Activated T-cell treated with anti-CD3 and anti-CD28 coated beads, Interleukin-2, amount 50 U/mL, for 24 hours (primary cell): ENCODE results near the gene GRM4.

Source experiments
- DNase-seq: peaks from one replicate; pipeline ENCODE4 v3.0.0-alpha.2; 2020
- H3K27ac Mint-ChIP-seq: 2 replicates; pipeline ENCODE4 v1.8.0; 2020; ENCODE audit warnings: mild to moderate bottlenecking, mixed read lengths
- H3K27me3 Mint-ChIP-seq: 2 replicates; pipeline ENCODE4 v1.8.0; 2020; ENCODE audit warnings: mixed read lengths
- H3K36me3 Mint-ChIP-seq: 2 replicates; pipeline ENCODE4 v1.8.0; 2020; ENCODE audit warnings: low read depth, mixed read lengths
- H3K4me1 Mint-ChIP-seq: 2 replicates; pipeline ENCODE4 v1.8.0; 2020; ENCODE audit warnings: low read depth, mixed read lengths
- H3K4me3 Mint-ChIP-seq: 2 replicates; pipeline ENCODE4 v1.8.0; 2020; ENCODE audit warnings: mild to moderate bottlenecking, moderate library complexity, mixed read lengths
- H3K9me3 Mint-ChIP-seq: 2 replicates; pipeline ENCODE4 v1.8.0; 2020; ENCODE audit warnings: mixed read lengths

The GRM4 gene

DNA sequence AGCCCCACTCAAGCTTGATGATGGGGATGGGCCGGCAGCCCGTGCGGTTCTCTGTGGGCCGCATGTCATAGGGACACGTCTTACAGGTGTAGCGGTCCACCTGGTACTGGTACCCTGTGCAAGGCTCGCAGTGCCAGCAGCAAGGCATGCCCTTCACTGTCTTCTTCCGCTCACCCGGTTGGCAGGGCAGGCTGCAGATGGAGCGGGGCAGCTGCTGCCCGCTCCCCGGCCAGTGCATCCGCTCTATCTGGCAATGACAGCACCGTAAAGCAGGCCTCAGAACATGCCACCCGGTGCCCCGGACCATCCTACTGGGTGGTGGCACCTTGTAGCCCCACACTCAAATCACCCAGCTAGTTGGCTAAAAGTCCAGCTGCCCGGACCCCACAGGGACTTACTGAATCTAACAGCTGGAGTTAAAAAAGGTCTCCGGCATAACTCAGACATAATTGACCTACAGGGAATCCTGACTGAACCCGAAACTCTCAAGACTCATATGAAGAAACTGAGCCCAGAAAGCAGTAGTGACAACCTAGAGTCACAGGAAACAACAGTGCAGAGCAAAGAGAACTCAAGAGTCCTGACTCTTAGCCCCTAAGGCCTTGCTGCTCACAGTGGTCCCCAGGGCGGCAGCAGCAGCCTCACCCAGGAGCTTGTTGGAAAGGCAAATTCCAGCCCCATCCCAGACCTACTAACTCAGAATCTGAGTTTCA, 109.4 kb downstream of the GRM4 start:
- Mint-ChIP-seq H3K36me3 (no peaks in the 10 kb centered on the region), H3K9me3 (no peaks in the 10 kb centered on the region), H3K27me3 (no peaks in the 10 kb centered on the region), H3K4me1 (no peaks in the 10 kb centered on the region), H3K27ac (no peak overlapping the region), H3K4me3 (no peak overlapping the region)
- no peak for DNase-seq

GRCh38 chr6:34035704-34036356, 110.1 kb downstream of the GRM4 start:
- H3K9me3 Mint-ChIP-seq, result no peaks in the 10 kb centered on the region
- no peaks in the 10 kb centered on the region for H3K27me3 Mint-ChIP-seq
- no peak overlapping the region for H3K4me3 Mint-ChIP-seq
- no peaks in the 10 kb centered on the region for H3K4me1 Mint-ChIP-seq
- DNase-seq, result no peak
- no peaks in the 10 kb centered on the region for H3K36me3 Mint-ChIP-seq
- no peak overlapping the region for H3K27ac Mint-ChIP-seq

- H3K36me3 Mint-ChIP-seq, result no peaks in the 10 kb centered on the region
- H3K27me3 Mint-ChIP-seq, result no peaks in the 10 kb centered on the region
- no peaks in the 10 kb centered on the region for H3K9me3 Mint-ChIP-seq
- no peak overlapping the region for H3K27ac Mint-ChIP-seq
- no peaks in the 10 kb centered on the region for H3K4me1 Mint-ChIP-seq
- no peak overlapping the region for H3K4me3 Mint-ChIP-seq
- no peak for DNase-seq
These were observed 110.7 kb downstream of the GRM4 start for GRCh38 chr6:34035161-34035560.

DNA sequence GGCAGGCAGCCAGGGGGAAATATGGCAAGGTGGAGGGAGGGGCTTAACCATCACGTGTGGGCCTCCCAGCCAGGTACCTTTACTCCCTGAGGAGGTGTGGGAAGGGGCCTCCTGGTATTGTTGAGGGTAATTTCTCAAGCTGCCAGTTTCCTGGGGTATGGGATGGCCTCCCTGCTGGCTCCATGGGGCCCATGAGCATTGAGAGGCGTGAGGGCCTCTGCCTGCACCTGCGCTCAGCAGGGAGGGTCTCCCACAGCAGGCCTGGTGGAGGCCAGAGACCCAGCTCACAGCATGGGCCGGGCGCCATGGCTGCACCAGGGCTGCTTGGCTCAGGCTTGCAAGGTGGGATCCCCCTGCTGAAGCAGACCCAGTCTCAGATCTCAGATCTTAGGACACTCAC, 113.0 kb downstream of the GRM4 start:
- H3K27ac Mint-ChIP-seq, result no peak overlapping the region
- no peaks in the 10 kb centered on the region for H3K27me3 Mint-ChIP-seq
- no peaks in the 10 kb centered on the region for H3K9me3 Mint-ChIP-seq
- H3K4me3 Mint-ChIP-seq, result no peak overlapping the region
- no peak for DNase-seq
- H3K4me1 Mint-ChIP-seq, result no peaks in the 10 kb centered on the region
- no peaks in the 10 kb centered on the region for H3K36me3 Mint-ChIP-seq

- no peaks in the 10 kb centered on the region for H3K4me1 Mint-ChIP-seq
- no peak overlapping the region for H3K27ac Mint-ChIP-seq
- no peaks in the 10 kb centered on the region for H3K27me3 Mint-ChIP-seq
- no peak overlapping the region for H3K4me3 Mint-ChIP-seq
- H3K9me3 Mint-ChIP-seq, result no peaks in the 10 kb centered on the region
- H3K36me3 Mint-ChIP-seq, result no peaks in the 10 kb centered on the region
- no peak for DNase-seq
These were observed 114.1 kb downstream of the GRM4 start for GRCh38 chr6:34031625-34032383.

DNA sequence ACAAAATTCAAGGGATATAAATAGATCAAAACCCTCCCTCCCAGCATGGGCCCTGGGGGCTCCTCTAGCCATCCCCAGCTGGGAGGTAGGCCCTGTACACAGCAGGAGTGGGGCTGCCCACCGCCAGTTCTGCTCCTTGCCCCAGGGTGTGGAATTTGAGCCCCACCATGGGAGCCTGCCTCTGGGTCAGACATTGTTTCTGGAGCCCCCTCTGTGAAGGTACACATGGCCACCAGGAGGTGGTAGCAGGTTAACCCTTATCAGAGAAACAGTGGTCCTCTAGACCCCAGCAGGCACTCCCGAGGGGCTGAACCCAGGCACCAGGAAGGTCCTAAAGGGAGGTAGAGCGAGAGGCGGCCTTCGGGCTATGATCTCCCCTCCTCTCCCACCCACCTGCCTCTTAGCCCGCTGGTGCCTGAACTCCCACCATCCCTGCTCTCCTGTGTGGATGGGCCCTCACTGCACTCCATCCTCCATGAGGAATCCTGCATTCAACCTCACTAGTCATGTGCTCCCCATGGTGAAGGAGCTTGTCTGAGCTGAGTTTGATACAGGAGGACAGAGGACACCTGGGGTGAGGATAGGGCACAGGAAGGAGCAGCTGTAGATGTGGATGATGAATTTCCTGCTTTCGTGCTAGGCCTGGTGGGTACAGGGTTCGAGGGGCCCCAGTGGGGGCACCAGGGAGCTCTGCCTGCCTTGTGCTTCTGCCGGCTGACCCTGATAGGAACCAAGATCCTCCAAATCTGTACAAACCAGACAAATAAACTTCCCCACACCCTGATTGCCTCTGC, 114.9 kb downstream of the GRM4 start:
- H3K4me1 Mint-ChIP-seq, result no peaks in the 10 kb centered on the region
- H3K27ac Mint-ChIP-seq, result no peak overlapping the region
- no peaks in the 10 kb centered on the region for H3K36me3 Mint-ChIP-seq
- H3K4me3 Mint-ChIP-seq, result no peak overlapping the region
- no peaks in the 10 kb centered on the region for H3K9me3 Mint-ChIP-seq
- H3K27me3 Mint-ChIP-seq, result no peaks in the 10 kb centered on the region
- no peak for DNase-seq

DNA sequence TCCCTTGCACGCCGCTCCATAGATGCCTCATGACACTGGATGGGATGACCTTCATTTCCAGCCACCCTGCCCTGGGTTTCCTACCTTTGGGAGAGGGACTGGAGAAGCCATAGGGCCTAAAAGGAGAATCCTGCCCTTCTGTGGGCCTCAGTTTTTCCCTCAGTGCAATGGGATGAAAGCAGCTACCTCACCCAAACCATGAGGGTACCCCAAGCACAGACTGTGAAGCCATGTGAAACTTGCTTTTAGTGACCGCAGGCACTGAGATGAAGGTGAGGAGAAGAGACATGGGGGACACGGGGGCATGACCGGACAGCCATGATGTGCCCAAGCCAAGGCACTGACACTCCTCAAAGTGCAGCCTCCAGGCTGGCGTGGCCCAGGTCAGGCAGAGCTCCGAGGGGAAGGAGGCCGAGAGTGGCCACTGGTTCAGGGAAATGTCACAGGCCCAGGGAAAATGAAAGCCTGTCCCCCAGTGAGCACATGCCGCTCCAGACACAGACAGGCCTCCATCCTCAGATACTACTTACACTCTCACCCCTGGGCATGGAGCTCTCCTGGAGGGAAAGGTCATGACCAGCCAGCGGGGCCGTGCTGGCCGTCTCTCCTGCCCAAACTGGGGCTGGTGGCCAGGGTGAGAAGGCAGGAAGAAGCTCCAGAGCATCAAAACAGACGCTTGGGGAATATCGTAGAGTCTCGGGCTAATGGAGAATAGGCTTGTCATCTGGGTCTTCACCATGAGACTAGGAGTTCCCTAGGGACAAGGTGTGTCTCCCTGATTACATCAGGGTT, 116.2 kb downstream of the GRM4 start:
- H3K36me3 Mint-ChIP-seq, result no peaks in the 10 kb centered on the region
- H3K4me1 Mint-ChIP-seq, result no peaks in the 10 kb centered on the region
- no peaks in the 10 kb centered on the region for H3K27me3 Mint-ChIP-seq
- no peak for DNase-seq
- no peak overlapping the region for H3K27ac Mint-ChIP-seq
- H3K4me3 Mint-ChIP-seq, result no peak overlapping the region
- no peaks in the 10 kb centered on the region for H3K9me3 Mint-ChIP-seq

GRCh38 chr6:34028691-34029360, 117.1 kb downstream of the GRM4 start:
- Mint-ChIP-seq H3K27ac (no peak overlapping the region), H3K9me3 (no peaks in the 10 kb centered on the region)

DNA sequence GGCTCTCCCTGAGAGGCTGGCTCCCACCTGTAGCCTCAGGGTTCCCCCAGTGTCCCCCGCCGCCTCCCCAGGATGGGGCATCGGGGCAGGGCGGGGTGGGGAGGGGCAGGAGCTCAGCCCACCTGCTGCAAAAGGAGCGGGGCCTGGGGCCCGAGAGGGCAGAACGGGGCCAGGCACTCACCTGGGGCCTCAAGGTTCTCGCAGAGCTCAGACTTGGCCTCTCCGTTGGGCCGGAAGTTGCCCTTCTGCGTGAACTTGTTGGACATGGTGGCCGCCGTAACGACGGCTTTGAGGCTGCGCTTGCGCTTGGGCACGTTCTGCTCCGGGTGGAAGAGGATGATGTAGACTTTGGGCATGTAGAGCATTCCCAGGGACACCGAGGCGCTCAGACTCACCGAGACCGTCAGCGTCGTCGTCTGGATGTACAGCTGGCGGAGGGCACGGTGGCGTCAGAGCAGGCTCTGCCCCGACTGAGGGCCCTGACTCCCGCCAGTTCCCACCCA, 117.9 kb downstream of the GRM4 start:
- Mint-ChIP-seq H3K27me3 (no peaks in the 10 kb centered on the region), H3K27ac (no peak overlapping the region), H3K4me3 (no peak overlapping the region), H3K9me3 (no peaks in the 10 kb centered on the region), H3K36me3 (no peaks in the 10 kb centered on the region), H3K4me1 (no peaks in the 10 kb centered on the region)
- no peak for DNase-seq

More at GRCh38 chr6:34028691-34029360, 117.1 kb downstream of the GRM4 start:
- DNase-seq, result no peak
- no peak overlapping the region for H3K4me3 Mint-ChIP-seq
- H3K4me1 Mint-ChIP-seq, result no peaks in the 10 kb centered on the region
- no peaks in the 10 kb centered on the region for H3K27me3 Mint-ChIP-seq
- no peaks in the 10 kb centered on the region for H3K36me3 Mint-ChIP-seq

- Mint-ChIP-seq H3K27me3 (no peaks in the 10 kb centered on the region), H3K36me3 (no peaks in the 10 kb centered on the region), H3K27ac (no peak overlapping the region), H3K4me1 (no peaks in the 10 kb centered on the region), H3K4me3 (no peak overlapping the region), H3K9me3 (no peaks in the 10 kb centered on the region)
- peak; percentile 81 for DNase-seq
These were observed 118.4 kb downstream of the GRM4 start for GRCh38 chr6:34027445-34027936.

GRCh38 chr6:34025861-34026260, 120.0 kb downstream of the GRM4 start:
- Mint-ChIP-seq H3K9me3 (no peaks in the 10 kb centered on the region), H3K27me3 (no peaks in the 10 kb centered on the region), H3K4me1 (no peaks in the 10 kb centered on the region), H3K4me3 (no peak overlapping the region), H3K27ac (no peak overlapping the region), H3K36me3 (no peaks in the 10 kb centered on the region)
- DNase-seq, result no peak

DNA sequence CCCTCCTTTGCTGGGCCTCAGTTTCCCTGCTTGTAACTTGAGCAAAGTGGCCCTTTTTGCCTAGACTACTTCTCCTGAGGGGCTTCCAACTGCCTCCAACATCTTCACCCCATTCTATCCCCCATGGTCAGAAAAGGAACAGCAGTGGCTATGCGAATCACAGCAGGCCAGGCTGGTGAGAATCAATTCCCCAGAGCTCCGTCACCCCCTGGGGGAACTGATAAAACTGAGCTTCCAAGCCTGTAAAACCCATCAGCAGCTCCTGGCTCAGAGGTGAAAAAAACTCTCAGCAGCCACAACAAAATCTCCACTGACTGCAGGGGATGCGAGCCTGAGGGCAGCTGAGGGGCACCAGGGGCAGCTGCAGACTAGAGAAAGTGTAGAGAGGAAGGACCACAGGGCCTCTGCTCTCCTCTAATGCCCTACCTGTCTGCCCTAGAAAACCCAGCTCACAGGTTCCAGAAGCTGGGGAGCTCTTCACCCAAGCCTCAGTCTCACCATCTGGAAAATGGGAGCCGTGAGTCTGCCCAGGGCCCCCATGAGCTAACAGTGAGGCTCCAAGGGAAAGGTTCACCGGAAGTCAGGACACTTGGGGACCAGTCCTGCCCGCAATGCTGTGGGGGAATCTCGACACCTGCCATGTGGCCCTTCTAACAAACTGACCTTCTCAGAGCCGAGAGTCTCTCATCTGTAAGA, 120.6 kb downstream of the GRM4 start:
- Mint-ChIP-seq H3K27me3 (no peaks in the 10 kb centered on the region), H3K4me1 (no peaks in the 10 kb centered on the region), H3K27ac (no peak overlapping the region), H3K9me3 (no peaks in the 10 kb centered on the region), H3K36me3 (no peaks in the 10 kb centered on the region), H3K4me3 (no peak overlapping the region)
- DNase-seq, result no peak

DNA sequence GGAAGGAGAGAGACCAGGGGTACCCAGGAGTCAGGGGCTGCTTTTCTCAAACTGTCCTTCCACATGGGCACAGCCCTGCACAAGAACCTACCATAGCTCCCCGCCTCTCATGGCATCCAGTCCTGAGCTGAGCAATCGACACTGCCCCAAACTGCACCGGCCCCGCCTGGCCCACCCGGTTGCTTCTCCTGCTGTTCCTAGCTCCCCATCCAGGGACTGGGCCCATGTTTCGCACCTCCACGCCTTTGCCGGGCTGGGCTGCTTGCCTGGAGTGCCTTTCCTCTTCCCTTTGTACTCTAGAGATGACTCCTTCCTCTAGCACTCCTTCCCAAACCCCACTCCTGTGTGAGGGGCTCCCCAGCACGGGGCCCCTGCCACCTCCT, 123.0 kb downstream of the GRM4 start:
- H3K4me3 Mint-ChIP-seq, result no peak overlapping the region
- no peaks in the 10 kb centered on the region for H3K36me3 Mint-ChIP-seq
- no peaks in the 10 kb centered on the region for H3K27me3 Mint-ChIP-seq
- H3K4me1 Mint-ChIP-seq, result no peaks in the 10 kb centered on the region
- no peak overlapping the region for H3K27ac Mint-ChIP-seq
- H3K9me3 Mint-ChIP-seq, result no peaks in the 10 kb centered on the region
- no peak for DNase-seq
